ENCODE results near the gene KRT7.

Gene KRT7

GRCh38 chr12:52243259-52243855 is 10.3 kb downstream of the KRT7 start:
- H3K9me3 ChIP-seq (ENCODE audit: severe bottlenecking), result no peaks in the 10 kb centered on the region
- no peak for TF ChIP-seq CTCF (IDR thresholded peaks at IDR 0.05; ENCODE audit: poor library complexity, severe bottlenecking)
- ATAC-seq (ENCODE audit: low read depth) (no peak), DNase-seq (ENCODE audit: low spot score) (peak; percentile 65)
- H3K27ac ChIP-seq (ENCODE audit: poor library complexity, severe bottlenecking), result peak overlapping the region; percentile 99
- H3K4me3 ChIP-seq (ENCODE audit: severe bottlenecking), result no peak overlapping the region
- H3K4me1 ChIP-seq (ENCODE audit: insufficient read depth, poor library complexity, severe bottlenecking), result peaks cover 52% of the 10 kb centered on the region
- no peaks in the 10 kb centered on the region for H3K27me3 ChIP-seq (ENCODE audit: insufficient read depth, poor library complexity, severe bottlenecking)
- H3K36me3 ChIP-seq (ENCODE audit: low read depth), result peaks cover 92% of the 10 kb centered on the region

- DNase-seq (ENCODE audit: low spot score) (peak; percentile 91), ATAC-seq (ENCODE audit: low read depth) (peak; percentile 6)
- H3K27me3 ChIP-seq (ENCODE audit: insufficient read depth, poor library complexity, severe bottlenecking), result no peaks in the 10 kb centered on the region
- H3K27ac ChIP-seq (ENCODE audit: poor library complexity, severe bottlenecking), result peak overlapping the region; percentile 99
- no peaks in the 10 kb centered on the region for H3K9me3 ChIP-seq (ENCODE audit: severe bottlenecking)
- TF ChIP-seq CTCF (IDR thresholded peaks at IDR 0.05; ENCODE audit: poor library complexity, severe bottlenecking), result no peak
- H3K4me1 ChIP-seq (ENCODE audit: insufficient read depth, poor library complexity, severe bottlenecking), result peaks cover 47% of the 10 kb centered on the region
- H3K36me3 ChIP-seq (ENCODE audit: low read depth), result peaks cover 85% of the 10 kb centered on the region
- no peak overlapping the region for H3K4me3 ChIP-seq (ENCODE audit: severe bottlenecking)
Measured at GRCh38 chr12:52243856-52244614, 11.0 kb downstream of the KRT7 start.

- Histone ChIP-seq H3K9me3 (ENCODE audit: severe bottlenecking) (no peaks in the 10 kb centered on the region), H3K4me3 (ENCODE audit: severe bottlenecking) (no peak overlapping the region), H3K27me3 (ENCODE audit: insufficient read depth, poor library complexity, severe bottlenecking) (no peaks in the 10 kb centered on the region), H3K4me1 (ENCODE audit: insufficient read depth, poor library complexity, severe bottlenecking) (peaks cover 42% of the 10 kb centered on the region), H3K36me3 (ENCODE audit: low read depth) (peaks cover 79% of the 10 kb centered on the region), H3K27ac (ENCODE audit: poor library complexity, severe bottlenecking) (peak overlapping the region; percentile 99)
- no peak for TF ChIP-seq CTCF (IDR thresholded peaks at IDR 0.05; ENCODE audit: poor library complexity, severe bottlenecking)
- ATAC-seq (ENCODE audit: low read depth), result no peak
- peak; percentile 62 for DNase-seq (ENCODE audit: low spot score)
Measured at GRCh38 chr12:52244615-52244994, 11.6 kb downstream of the KRT7 start.

- Histone ChIP-seq H3K36me3 (ENCODE audit: low read depth) (peaks cover 71% of the 10 kb centered on the region), H3K9me3 (ENCODE audit: severe bottlenecking) (no peaks in the 10 kb centered on the region), H3K4me1 (ENCODE audit: insufficient read depth, poor library complexity, severe bottlenecking) (peaks cover 35% of the 10 kb centered on the region), H3K27me3 (ENCODE audit: insufficient read depth, poor library complexity, severe bottlenecking) (no peaks in the 10 kb centered on the region), H3K27ac (ENCODE audit: poor library complexity, severe bottlenecking) (peak overlapping the region; percentile 99), H3K4me3 (ENCODE audit: severe bottlenecking) (no peak overlapping the region)
- no peak for ATAC-seq (ENCODE audit: low read depth)
- peak; percentile 19 for TF ChIP-seq CTCF (IDR thresholded peaks at IDR 0.05; ENCODE audit: poor library complexity, severe bottlenecking)
- no peak for DNase-seq (ENCODE audit: low spot score)
Measured at GRCh38 chr12:52245259-52245961, 12.4 kb downstream of the KRT7 start.
